Gastrocnemius medialis (tissue), 4 donors: Measurements from ENCODE around the gene RPL13.

Experiments used
- CTCF ChIP-seq, 5 experiments: fragments of 450-650 bp in 3 of 5; fragments of 200-600 bp in 2 of 5; sonication (generic) in 2 of 5; IDR thresholded peaks in 4 of 5; conservative IDR thresholded peaks in 1 of 5; 1 replicate in 4 of 5; 2 replicates in 1 of 5; pipeline ENCODE4 v1.5.1; 2016 to 2019; ENCODE audit warnings: antibody characterized with exemption in 5 of 5, mild to moderate bottlenecking in 3 of 5, moderate library complexity in 3 of 5
- POLR2A ChIP-seq, 2 donors: fragments of 450-650 bp; IDR thresholded peaks; one replicate each; pipeline ENCODE4 v1.6.1; 2017; ENCODE audit warnings: antibody characterized with exemption in 2 of 2, mild to moderate bottlenecking in 2 of 2, moderate library complexity in 2 of 2

- no peak for TF ChIP-seq CTCF (IDR thresholded peaks at IDR 0.05 in 4 of 5, conservative IDR thresholded peaks at IDR 0.05 in 1 of 5)
- TF ChIP-seq POLR2A (IDR thresholded peaks at IDR 0.05): no peak
Measured at GRCh38 chr16:89612415-89613166, 52.1 kb downstream of the RPL13 start.
